Measurements from ENCODE around the gene KLK2. TPM values are rescaled to one million over a fixed set of nuclear protein-coding genes. Genes with fewer than 3 reads are reported as not detected.

KLK2 gene
- polyA plus RNA-seq, 1 donor (not counting 4 experiments of a cell fraction or from before 2014, with no cell fraction given) = 0.07 TPM

GRCh38 chr19:50843205-50843604, 30.0 kb upstream of the KLK2 start:
- no peaks in the 10 kb centered on the region for H3K36me3 ChIP-seq (ENCODE audit: control insufficient read depth in 2 of 2, extremely low read depth in 1 of 2, insufficient read depth in 2 of 2, low read length in 2 of 2)
- H3K4me1 ChIP-seq (ENCODE audit: control insufficient read depth, extremely low read depth, insufficient read depth, low read length) = no peaks in the 10 kb centered on the region
- H3K9me1 ChIP-seq (ENCODE audit: control insufficient read depth, extremely low read depth, insufficient read depth, low read length) = no peaks in the 10 kb centered on the region
- H3K4me3 ChIP-seq (ENCODE audit: control insufficient read depth in 2 of 3, extremely low read depth in 1 of 3, insufficient read depth in 2 of 3, low read depth in 1 of 3, low read length in 3 of 3) = no peak overlapping the region
- no peaks in the 10 kb centered on the region for H3K79me2 ChIP-seq (ENCODE audit: control insufficient read depth, insufficient read depth, low read length)
- no peak overlapping the region for H2AFZ ChIP-seq (ENCODE audit: control insufficient read depth, low read length)
- H3K4me2 ChIP-seq (ENCODE audit: control insufficient read depth, extremely low read depth, insufficient read depth, low read depth, low read length) = no peak overlapping the region
- no peaks in the 10 kb centered on the region for H4K20me1 ChIP-seq (ENCODE audit: control insufficient read depth, extremely low read depth, insufficient read depth, low read length)
- dilution Hi-C loops (cut with MboI; ENCODE audit: extremely low pct_ligation_motif_present, low sequenced_read_pairs) = no loop called here
- DNase-seq (ENCODE audit: low read depth, low spot score) (no peak), FAIRE-seq (no peak)
- H3K27me3 ChIP-seq (ENCODE audit: control insufficient read depth, extremely low read depth, insufficient read depth, low read length) = peaks cover 9% of the 10 kb centered on the region
- H3K27ac ChIP-seq (ENCODE audit: control insufficient read depth, insufficient read depth, low read length) = no peak overlapping the region
- no peak for TF ChIP-seq CTCF (optimal IDR thresholded peaks at IDR 0.05 in 1 of 3, IDR thresholded peaks at IDR 0.05 in 1 of 3, conservative IDR thresholded peaks at IDR 0.05 in 1 of 3; ENCODE audit: extremely low read depth in 1 of 3, insufficient read depth in 2 of 3, low read length in 3 of 3)
- TF ChIP-seq EZH2 (IDR thresholded peaks at IDR 0.05; ENCODE audit: low read length) = no peak
- no peak overlapping the region for H3K9ac ChIP-seq (ENCODE audit: control insufficient read depth, extremely low read depth, insufficient read depth, low read length)
- H3K9me3 ChIP-seq (ENCODE audit: control insufficient read depth, low read depth, low read length) = no peaks in the 10 kb centered on the region

GRCh38 chr19:50843701-50844221, 29.5 kb upstream of the KLK2 start:
- Histone ChIP-seq H3K4me2 (ENCODE audit: control insufficient read depth, extremely low read depth, insufficient read depth, low read depth, low read length) (no peak overlapping the region), H2AFZ (ENCODE audit: control insufficient read depth, low read length) (no peak overlapping the region), H3K4me3 (ENCODE audit: control insufficient read depth in 2 of 3, extremely low read depth in 1 of 3, insufficient read depth in 2 of 3, low read depth in 1 of 3, low read length in 3 of 3) (no peak overlapping the region), H3K36me3 (ENCODE audit: control insufficient read depth in 2 of 2, extremely low read depth in 1 of 2, insufficient read depth in 2 of 2, low read length in 2 of 2) (no peaks in the 10 kb centered on the region), H3K79me2 (ENCODE audit: control insufficient read depth, insufficient read depth, low read length) (no peaks in the 10 kb centered on the region), H3K4me1 (ENCODE audit: control insufficient read depth, extremely low read depth, insufficient read depth, low read length) (no peaks in the 10 kb centered on the region), H3K9ac (ENCODE audit: control insufficient read depth, extremely low read depth, insufficient read depth, low read length) (no peak overlapping the region), H4K20me1 (ENCODE audit: control insufficient read depth, extremely low read depth, insufficient read depth, low read length) (no peaks in the 10 kb centered on the region), H3K27me3 (ENCODE audit: control insufficient read depth, extremely low read depth, insufficient read depth, low read length) (peaks cover 9% of the 10 kb centered on the region), H3K9me3 (ENCODE audit: control insufficient read depth, low read depth, low read length) (no peaks in the 10 kb centered on the region), H3K9me1 (ENCODE audit: control insufficient read depth, extremely low read depth, insufficient read depth, low read length) (no peaks in the 10 kb centered on the region), H3K27ac (ENCODE audit: control insufficient read depth, insufficient read depth, low read length) (no peak overlapping the region)
- FAIRE-seq = no peak
- TF ChIP-seq CTCF (optimal IDR thresholded peaks at IDR 0.05 in 1 of 3, IDR thresholded peaks at IDR 0.05 in 1 of 3, conservative IDR thresholded peaks at IDR 0.05 in 1 of 3; ENCODE audit: extremely low read depth in 1 of 3, insufficient read depth in 2 of 3, low read length in 3 of 3) (no peak), EZH2 (IDR thresholded peaks at IDR 0.05; ENCODE audit: low read length) (no peak)
- dilution Hi-C loops (cut with MboI; ENCODE audit: extremely low pct_ligation_motif_present, low sequenced_read_pairs) = no loop called here
- DNase-seq (ENCODE audit: low read depth, low spot score) = no peak

Measured in keratinocyte (primary cell).